Measurements from ENCODE around the gene USH1G. TPM values are rescaled to one million over a fixed set of nuclear protein-coding genes. Genes with fewer than 3 reads are reported as not detected.

USH1G gene
- total RNA-seq, 2 experiments from 2014 or later, result not detected

DNA sequence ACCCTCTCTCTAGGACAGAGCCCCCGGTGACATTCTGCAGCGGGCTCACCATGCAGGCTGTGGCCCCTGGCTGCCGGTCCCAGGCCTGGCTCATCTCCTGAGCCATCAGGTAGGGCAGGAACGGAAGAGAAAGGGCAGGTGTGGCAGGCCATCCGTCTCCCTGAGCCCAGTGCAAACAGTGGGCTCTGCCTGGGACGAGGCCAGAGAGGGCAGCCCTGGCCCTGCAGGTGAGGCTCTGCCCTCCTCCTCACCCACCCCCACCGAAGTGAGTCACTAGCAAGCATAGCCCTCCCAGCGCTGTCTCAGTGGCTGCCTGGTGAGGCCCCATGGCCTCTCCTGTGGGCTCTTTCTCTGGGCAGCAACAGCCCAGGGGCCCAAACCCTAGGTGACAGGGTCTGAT is 27.2 kb upstream of the USH1G start:
- Mint-ChIP-seq H3K9me3 (ENCODE audit: low read depth) (no peaks in the 10 kb centered on the region), H3K27me3 (peaks cover 3% of the 10 kb centered on the region), H3K36me3 (no peaks in the 10 kb centered on the region), H3K27ac (no peak overlapping the region), H3K4me1 (peaks cover 5% of the 10 kb centered on the region), H3K4me3 (no peak overlapping the region)
- CTCF ChIA-PET, result interaction anchor here (2.7 kb wide), 1 partner anchor 11 kb away, joined by 14 read pairs; no protein-coding TSS in a partner anchor
- no peak for ATAC-seq
- DNase-seq, result no peak

DNA sequence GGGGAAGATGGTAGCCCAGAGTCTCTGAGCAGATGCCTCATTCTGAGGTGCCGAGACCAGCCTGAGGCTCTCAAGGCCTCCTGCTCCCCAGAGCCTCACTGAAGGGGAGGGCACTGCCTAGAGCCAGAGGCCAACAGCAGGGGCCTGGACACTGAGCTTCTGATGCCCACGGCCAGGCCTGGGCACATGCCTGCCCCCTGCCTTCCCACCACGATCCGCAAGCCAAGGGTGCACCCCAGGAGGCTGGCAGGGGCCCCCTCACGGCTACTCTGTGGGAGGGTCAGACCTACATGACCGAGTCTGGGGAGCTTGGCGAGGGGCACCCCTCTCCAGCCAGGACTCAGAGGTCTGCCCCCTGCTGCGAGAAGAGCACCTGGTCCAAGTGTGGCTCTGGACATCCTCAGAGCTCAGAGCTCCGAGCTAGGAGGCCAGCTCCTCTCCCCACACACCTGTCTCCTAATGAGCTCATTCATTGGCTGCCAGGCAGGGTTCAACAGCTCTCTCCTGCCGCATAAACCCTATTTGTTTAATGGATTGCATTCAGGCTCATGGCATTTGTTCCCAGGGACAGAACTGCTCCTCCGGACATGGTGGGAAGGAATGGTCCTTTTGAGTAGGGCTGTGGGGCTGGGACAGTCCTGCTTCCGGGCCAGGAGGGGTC is 26.5 kb upstream of the USH1G start:
- ATAC-seq (no peak), DNase-seq (no peak)
- Mint-ChIP-seq H3K4me1 (peaks cover 7% of the 10 kb centered on the region), H3K36me3 (no peaks in the 10 kb centered on the region), H3K27me3 (peaks cover 5% of the 10 kb centered on the region), H3K9me3 (ENCODE audit: low read depth) (no peaks in the 10 kb centered on the region), H3K27ac (no peak overlapping the region), H3K4me3 (no peak overlapping the region)
- CTCF ChIA-PET, result interaction anchor here (1.3 to 2.7 kb wide), 3 partner anchors 8 to 159 kb away, joined by 4 to 14 read pairs (median 5); no protein-coding TSS in a partner anchor

DNA sequence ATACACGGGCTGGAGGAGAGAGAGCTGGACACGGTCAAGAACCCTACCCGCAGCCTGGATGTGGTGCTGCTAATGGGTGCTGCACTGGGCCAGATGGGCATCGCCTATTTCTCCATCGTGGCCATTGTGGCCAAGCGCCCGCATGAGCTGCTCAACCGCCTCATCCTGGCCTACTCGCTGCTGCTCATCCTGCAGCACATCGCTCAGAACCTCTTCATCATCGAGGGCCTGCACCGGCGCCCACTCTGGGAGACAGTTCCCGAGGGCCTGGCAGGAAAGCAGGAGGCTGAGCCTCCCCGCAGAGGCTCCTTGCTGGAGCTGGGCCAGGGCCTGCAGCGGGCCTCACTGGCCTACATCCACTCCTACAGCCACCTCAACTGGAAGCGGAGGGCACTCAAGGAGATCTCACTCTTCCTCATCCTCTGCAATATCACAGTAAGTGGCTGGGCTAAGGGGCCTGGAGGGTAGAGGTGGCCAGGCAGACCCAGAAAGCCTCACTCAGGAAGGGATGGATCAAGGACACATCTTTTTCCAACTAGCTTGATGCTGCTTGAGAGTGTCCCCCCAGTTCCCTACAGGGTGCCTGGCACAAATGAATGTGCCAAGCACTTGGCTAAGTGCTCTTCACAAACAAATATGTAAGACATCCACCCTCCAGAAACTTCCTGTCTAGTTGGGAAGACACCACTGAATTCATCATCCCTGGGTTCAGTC is 24.1 kb upstream of the USH1G start:
- H3K4me1 Mint-ChIP-seq, result peaks cover 7% of the 10 kb centered on the region
- no peak overlapping the region for H3K27ac Mint-ChIP-seq
- H3K36me3 Mint-ChIP-seq, result no peaks in the 10 kb centered on the region
- DNase-seq (no peak), ATAC-seq (no peak)
- no peak overlapping the region for H3K4me3 Mint-ChIP-seq
- CTCF ChIA-PET, result interaction anchor here (1.0 kb wide), 1 partner anchor 14 kb away, joined by 3 read pairs; no protein-coding TSS in a partner anchor
- H3K9me3 Mint-ChIP-seq (ENCODE audit: low read depth), result no peaks in the 10 kb centered on the region
- peaks cover 11% of the 10 kb centered on the region for H3K27me3 Mint-ChIP-seq

DNA sequence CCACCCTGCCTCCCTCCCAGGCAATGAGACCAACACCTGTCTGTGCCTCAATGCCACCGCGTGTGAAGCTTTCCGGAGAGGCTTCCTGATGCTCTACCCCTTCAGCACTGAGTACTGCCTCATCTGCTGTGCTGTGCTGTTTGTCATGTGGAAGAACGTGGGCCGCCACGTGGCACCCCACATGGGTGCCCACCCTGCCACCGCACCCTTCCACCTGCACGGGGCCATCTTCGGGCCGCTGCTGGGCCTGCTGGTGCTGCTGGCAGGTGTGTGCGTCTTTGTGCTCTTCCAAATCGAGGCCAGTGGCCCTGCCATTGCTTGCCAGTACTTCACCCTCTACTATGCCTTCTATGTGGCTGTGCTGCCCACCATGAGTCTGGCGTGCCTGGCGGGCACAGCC is 23.6 kb upstream of the USH1G start:
- CTCF ChIA-PET, result interaction anchor here (1.0 kb wide), 1 partner anchor 15 kb away, joined by 3 read pairs; no protein-coding TSS in a partner anchor
- H3K9me3 Mint-ChIP-seq (ENCODE audit: low read depth), result no peaks in the 10 kb centered on the region
- DNase-seq, result no peak
- peaks cover 7% of the 10 kb centered on the region for H3K4me1 Mint-ChIP-seq
- no peak for ATAC-seq
- no peaks in the 10 kb centered on the region for H3K36me3 Mint-ChIP-seq
- H3K4me3 Mint-ChIP-seq, result no peak overlapping the region
- H3K27me3 Mint-ChIP-seq, result peaks cover 11% of the 10 kb centered on the region
- H3K27ac Mint-ChIP-seq, result no peak overlapping the region

DNA sequence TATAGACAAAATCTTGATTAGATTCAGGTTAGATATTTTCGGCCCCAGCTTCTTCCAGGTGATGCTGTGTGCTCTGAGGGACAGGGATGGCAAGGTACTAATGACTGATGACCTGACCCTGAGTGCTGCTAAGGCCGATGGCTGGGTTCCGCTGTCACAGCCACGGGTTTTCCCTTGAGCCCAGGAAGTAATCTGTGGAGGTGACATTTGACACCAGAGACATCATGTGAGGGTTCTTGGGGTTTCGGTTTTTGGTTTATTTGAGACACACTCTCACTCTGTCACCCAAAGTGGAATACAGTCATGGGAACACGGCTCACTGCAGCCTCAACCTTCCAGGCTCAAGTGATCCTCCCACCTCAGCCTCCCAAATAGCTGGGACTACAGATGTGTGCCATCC is 22.5 kb upstream of the USH1G start:
- H3K36me3 Mint-ChIP-seq, result no peaks in the 10 kb centered on the region
- DNase-seq (no peak), ATAC-seq (no peak)
- no peak overlapping the region for H3K27ac Mint-ChIP-seq
- H3K27me3 Mint-ChIP-seq, result peaks cover 13% of the 10 kb centered on the region
- no peak overlapping the region for H3K4me3 Mint-ChIP-seq
- peaks cover 7% of the 10 kb centered on the region for H3K4me1 Mint-ChIP-seq
- H3K9me3 Mint-ChIP-seq (ENCODE audit: low read depth), result no peaks in the 10 kb centered on the region
- CTCF ChIA-PET, result interaction anchor here (1.0 kb wide), 1 partner anchor 14 kb away, joined by 3 read pairs; no protein-coding TSS in a partner anchor

DNA sequence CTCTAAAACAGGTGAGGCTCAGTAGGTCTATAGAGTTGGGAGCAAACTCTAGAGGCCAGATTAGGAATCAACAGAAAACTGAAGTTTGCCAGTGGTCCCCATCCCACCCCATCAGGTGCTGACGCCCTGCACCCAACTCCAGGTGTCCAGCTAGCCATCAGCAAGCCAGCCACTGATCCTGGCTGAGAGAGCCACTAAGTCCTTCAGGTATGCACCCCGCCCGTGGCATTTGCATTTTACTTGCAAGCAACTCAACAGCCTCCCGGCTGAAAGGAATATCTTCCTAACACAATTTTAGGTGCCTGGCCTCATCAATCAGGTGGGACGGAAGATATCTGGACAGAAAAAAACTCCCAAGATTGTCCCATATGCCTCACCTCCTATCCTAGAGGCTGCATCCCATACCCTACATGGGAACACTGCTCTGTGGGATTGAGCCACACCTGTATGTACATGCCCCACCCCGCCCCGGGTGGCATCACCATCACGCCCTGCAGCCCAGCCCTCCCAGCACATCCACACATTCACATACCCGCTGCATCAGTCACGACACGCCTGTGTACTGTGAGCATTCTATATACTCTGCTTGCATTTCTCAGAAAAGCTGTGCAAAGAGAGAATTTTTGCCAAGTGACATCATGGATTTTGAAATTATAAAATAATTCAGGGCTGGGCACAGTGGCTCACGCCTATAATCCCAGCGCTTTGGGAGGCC is 20.9 kb upstream of the USH1G start:
- H3K27me3 Mint-ChIP-seq, result peaks cover 17% of the 10 kb centered on the region
- ATAC-seq (no peak), DNase-seq (no peak)
- H3K27ac Mint-ChIP-seq, result no peak overlapping the region
- H3K9me3 Mint-ChIP-seq (ENCODE audit: low read depth), result no peaks in the 10 kb centered on the region
- CTCF ChIA-PET, result no interaction called here
- no peak overlapping the region for H3K4me3 Mint-ChIP-seq
- H3K36me3 Mint-ChIP-seq, result no peaks in the 10 kb centered on the region
- peaks cover 7% of the 10 kb centered on the region for H3K4me1 Mint-ChIP-seq

DNA sequence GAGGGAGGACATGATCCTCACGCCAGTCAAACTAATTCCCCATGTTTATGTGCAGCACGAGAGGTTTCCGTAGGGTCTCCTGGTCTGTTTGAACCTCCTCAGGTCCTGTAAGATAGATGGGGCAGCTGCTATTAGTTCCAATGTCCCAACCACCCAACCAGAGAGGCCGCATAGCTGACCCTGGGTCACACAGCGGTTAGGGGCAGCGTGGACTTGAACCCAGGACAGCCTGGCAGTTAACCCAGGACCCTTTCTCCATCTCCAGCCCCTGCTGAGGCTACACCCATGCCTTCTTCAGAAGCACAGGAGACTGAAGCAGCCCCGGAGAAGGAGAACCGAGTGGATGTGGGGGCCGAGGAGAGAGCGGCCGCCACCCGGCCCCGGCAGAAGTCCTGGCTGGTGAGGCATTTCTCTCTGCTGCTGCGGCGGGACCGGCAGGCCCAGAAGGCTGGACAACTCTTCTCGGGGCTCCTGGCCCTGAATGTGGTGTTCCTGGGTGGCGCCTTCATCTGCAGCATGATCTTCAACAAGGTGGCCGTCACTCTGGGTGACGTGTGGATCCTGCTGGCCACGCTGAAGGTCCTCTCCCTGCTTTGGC is 18.2 kb upstream of the USH1G start:
- H3K36me3 Mint-ChIP-seq, result no peaks in the 10 kb centered on the region
- no peak overlapping the region for H3K27ac Mint-ChIP-seq
- DNase-seq, result no peak
- ATAC-seq, result no peak
- H3K9me3 Mint-ChIP-seq (ENCODE audit: low read depth), result no peaks in the 10 kb centered on the region
- H3K4me3 Mint-ChIP-seq, result no peak overlapping the region
- CTCF ChIA-PET, result interaction anchor here (1.8 kb wide), 1 partner anchor 22 kb away, joined by 3 read pairs; no protein-coding TSS in a partner anchor
- H3K27me3 Mint-ChIP-seq, result peaks cover 41% of the 10 kb centered on the region
- peaks cover 7% of the 10 kb centered on the region for H3K4me1 Mint-ChIP-seq

DNA sequence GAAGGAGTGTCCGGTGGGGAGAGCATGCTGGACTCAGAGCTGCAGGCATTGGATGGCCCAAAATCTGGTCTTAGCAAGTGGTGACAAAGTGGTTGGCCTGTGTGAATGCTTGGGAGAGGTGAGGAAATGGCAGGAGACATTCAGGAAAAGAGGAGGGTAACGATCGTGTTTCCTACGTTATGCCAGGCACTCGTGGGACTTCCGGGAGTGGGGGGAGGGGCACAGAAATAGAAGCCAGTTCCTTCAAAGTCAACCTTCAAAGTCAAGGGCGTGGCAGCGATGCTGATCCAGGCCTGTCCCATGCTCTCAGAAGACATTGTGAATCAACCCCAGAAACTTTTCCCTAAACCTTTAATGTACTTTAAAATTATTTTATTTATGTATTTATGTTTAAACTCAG is 16.5 kb upstream of the USH1G start:
- Mint-ChIP-seq H3K9me3 (ENCODE audit: low read depth) (no peaks in the 10 kb centered on the region), H3K4me1 (no peaks in the 10 kb centered on the region), H3K27ac (no peak overlapping the region), H3K27me3 (peaks cover 46% of the 10 kb centered on the region), H3K36me3 (no peaks in the 10 kb centered on the region), H3K4me3 (no peak overlapping the region)
- CTCF ChIA-PET, result interaction anchor here (0.7 to 1.9 kb wide), 3 partner anchors 19 to 316 kb away, joined by 3 to 8 read pairs (median 8); no protein-coding TSS in a partner anchor
- no peak for DNase-seq
- ATAC-seq, result no peak

DNA sequence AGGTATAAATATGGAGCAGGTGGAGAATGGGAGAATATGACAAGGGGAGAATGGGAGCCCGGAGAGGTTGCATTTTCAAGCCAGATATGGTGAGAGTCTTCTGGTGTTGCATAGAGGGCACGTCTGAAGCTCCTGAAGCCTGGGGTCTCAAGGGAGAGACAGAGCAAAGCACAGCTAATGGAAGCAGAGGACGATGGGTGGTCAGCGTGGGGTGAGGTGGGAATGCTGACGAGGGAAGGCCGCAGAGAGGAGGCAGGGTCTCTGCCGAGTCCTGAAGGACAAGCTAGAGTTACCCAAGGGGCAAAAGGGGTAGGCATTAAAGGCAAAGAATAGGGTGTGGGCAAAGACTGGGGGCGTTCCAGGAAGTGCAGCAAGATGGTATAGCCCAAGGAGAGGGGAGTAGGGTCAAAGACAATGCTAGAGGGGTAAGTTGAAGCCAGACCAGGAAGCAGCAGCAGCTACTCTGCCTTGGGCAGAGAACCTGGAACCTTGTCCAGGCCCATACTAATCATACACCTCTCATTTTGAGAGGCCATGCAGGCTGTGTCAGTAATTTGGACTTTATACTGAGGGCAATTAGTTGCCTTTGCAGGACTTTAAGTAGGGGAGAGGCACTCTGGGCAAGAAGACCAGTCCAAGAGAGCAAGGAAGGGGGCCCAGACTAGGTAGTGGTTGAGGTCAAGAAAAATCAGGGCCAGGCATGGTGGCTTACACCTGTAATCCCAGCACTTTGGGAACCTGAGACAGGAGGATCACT is 15.3 kb upstream of the USH1G start:
- ATAC-seq (no peak), DNase-seq (no peak)
- Mint-ChIP-seq H3K4me1 (no peaks in the 10 kb centered on the region), H3K27ac (no peak overlapping the region), H3K9me3 (ENCODE audit: low read depth) (no peaks in the 10 kb centered on the region), H3K36me3 (no peaks in the 10 kb centered on the region), H3K4me3 (no peak overlapping the region), H3K27me3 (peaks cover 50% of the 10 kb centered on the region)
- CTCF ChIA-PET, result interaction anchor here (0.8 to 1.9 kb wide), 3 partner anchors 20 to 474 kb away, joined by 3 to 8 read pairs (median 8); no protein-coding TSS in a partner anchor

DNA sequence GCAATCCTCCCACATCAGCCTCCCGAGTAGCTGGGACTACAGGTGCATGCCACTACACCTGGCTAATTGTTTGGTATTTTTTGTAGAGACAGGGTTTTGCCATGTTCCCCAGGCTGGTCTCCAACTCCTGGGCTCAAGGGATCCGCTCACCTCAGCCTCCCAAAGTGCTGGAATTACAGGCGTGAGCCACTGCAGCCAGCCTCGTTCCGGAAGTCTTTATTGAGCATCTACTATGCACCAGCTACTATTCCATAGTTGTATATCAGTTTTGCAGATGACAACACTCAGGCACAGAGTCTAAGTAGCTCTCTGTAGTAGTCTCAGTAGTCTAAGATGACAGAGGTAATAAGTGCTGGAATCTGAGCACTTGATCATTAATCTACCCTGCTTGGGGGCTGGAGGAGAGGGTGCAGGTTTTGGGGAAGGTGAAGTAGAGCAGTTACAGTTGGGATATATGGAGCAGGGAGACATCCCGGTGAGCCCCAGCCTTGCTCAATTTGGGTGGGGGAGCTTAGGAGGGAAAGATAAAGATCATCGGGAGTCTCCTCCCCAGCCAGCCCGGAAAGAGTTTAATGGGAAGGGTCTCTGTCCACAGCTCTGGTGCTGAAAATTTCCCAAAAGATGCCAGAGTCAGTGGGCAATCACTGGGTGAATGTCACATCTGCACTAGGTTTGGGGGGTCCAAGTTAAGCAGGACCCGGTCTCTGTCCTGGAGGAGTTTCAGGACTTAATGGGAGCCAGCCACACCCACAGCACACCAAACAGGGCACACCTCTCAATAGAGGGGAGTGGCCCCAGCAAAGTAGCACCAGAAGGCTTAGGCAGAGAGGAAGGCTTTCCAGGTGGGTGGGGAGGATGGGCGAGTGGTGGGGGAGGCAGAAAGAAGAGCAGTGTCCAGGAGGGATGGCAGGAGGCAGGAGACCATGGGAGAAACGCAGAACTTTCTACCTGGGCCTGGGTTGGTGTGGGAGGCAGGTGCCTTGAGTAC is 14.3 kb upstream of the USH1G start:
- CTCF ChIA-PET, result interaction anchor here (1.3 kb wide), 1 partner anchor 24 kb away, joined by 3 read pairs; no protein-coding TSS in a partner anchor
- Mint-ChIP-seq H3K4me1 (no peaks in the 10 kb centered on the region), H3K27ac (no peak overlapping the region), H3K4me3 (no peak overlapping the region), H3K9me3 (ENCODE audit: low read depth) (no peaks in the 10 kb centered on the region), H3K36me3 (no peaks in the 10 kb centered on the region), H3K27me3 (peaks cover 59% of the 10 kb centered on the region)
- DNase-seq, result no peak
- no peak for ATAC-seq

DNA sequence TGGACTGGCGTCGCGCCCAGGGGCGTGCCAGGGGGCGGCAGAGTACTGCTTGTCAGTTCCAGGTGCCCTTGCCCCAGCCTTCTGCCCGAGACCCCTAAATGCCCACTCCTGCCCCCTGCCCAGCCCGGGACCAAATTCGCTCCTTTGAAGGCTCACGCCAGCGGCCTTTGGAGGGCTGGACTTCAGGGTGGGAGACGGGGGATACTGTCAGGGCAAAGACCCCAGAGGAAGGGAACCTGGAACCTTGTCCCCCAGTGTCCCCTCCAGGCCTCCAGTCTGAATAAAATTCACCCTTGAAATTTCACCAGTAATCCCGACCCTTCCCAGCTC is 13.4 kb upstream of the USH1G start:
- H3K36me3 Mint-ChIP-seq, result no peaks in the 10 kb centered on the region
- ATAC-seq, result no peak
- no peak overlapping the region for H3K27ac Mint-ChIP-seq
- no peak overlapping the region for H3K4me3 Mint-ChIP-seq
- DNase-seq, result no peak
- H3K4me1 Mint-ChIP-seq, result no peaks in the 10 kb centered on the region
- CTCF ChIA-PET, result interaction anchor here (1.3 kb wide), 1 partner anchor 25 kb away, joined by 3 read pairs; no protein-coding TSS in a partner anchor
- H3K27me3 Mint-ChIP-seq, result peaks cover 66% of the 10 kb centered on the region
- H3K9me3 Mint-ChIP-seq (ENCODE audit: low read depth), result no peaks in the 10 kb centered on the region
